Lower leg skin (tissue), 3 donors: ENCODE results near the gene FBXO3.

Experiments
- POLR2A ChIP-seq, 2 donors: fragments of 450-650 bp; IDR thresholded peaks; one replicate each; pipeline ENCODE4 v1.6.1; 2016 to 2017; ENCODE audit warnings: antibody characterized with exemption in 2 of 2, mild to moderate bottlenecking in 1 of 2, moderate library complexity in 1 of 2
- TF ChIP-seq, protein P1 (sequence below), 3 donors: fragments of 450-650 bp; IDR thresholded peaks; one replicate each; pipeline ENCODE4 v1.5.1; 2016; ENCODE audit warnings: antibody characterized with exemption in 3 of 3, mild to moderate bottlenecking in 3 of 3, moderate library complexity in 2 of 3

GRCh38 chr11:33699515-33700062 is 74.7 kb downstream of the FBXO3 start:
- TF ChIP-seq, protein P1, sequence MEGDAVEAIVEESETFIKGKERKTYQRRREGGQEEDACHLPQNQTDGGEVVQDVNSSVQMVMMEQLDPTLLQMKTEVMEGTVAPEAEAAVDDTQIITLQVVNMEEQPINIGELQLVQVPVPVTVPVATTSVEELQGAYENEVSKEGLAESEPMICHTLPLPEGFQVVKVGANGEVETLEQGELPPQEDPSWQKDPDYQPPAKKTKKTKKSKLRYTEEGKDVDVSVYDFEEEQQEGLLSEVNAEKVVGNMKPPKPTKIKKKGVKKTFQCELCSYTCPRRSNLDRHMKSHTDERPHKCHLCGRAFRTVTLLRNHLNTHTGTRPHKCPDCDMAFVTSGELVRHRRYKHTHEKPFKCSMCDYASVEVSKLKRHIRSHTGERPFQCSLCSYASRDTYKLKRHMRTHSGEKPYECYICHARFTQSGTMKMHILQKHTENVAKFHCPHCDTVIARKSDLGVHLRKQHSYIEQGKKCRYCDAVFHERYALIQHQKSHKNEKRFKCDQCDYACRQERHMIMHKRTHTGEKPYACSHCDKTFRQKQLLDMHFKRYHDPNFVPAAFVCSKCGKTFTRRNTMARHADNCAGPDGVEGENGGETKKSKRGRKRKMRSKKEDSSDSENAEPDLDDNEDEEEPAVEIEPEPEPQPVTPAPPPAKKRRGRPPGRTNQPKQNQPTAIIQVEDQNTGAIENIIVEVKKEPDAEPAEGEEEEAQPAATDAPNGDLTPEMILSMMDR (IDR thresholded peaks at IDR 0.05) = peak in 1 of 3 donors; percentile 14
- TF ChIP-seq POLR2A (IDR thresholded peaks at IDR 0.05) = no peak
